HepG2 (cell line): ENCODE measurements around the gene WNT10A.

Experiments
- CBX1 ChIP-seq: IDR thresholded peaks from one replicate; pipeline ENCODE4 v1.6.1; 2016; ENCODE audit warnings: antibody characterized with exemption, low read depth
- CTCF ChIP-seq: sonication (generic); formaldehyde crosslinking; IDR thresholded peaks from 2 replicates; pipeline ENCODE4 v1.5.0; 2020; ENCODE audit warnings: mild to moderate bottlenecking, missing genetic modification reagents, moderate library complexity

- TF ChIP-seq CBX1 (no peak), CTCF (CRISPR knock-in tag) (peak; percentile 90)
Observed at GRCh38 chr2:218876562-218877219, 4.0 kb upstream of the WNT10A start.
